Gastrocnemius medialis (tissue), 4 donors: ENCODE measurements around the gene DPH3. TPM values are rescaled to one million over a fixed set of nuclear protein-coding genes. Genes with fewer than 3 reads are reported as not detected.

Experiments used
- ATAC-seq, 2 donors: fragments of 150-250 bp; one replicate each; pipeline ENCODE4 v1.9.1; 2016
- DNase-seq, 2 donors: peaks; one replicate each; pipeline ENCODE4 v3.0.0-alpha.2; 2019
- H3K27ac ChIP-seq, 4 donors: fragments of 200-600 bp; sonication (generic); 1 replicate in 1 of 4; 2 replicates in 3 of 4; pipeline ENCODE4 v1.5.1; 2016 to 2018; ENCODE audit warnings: mild to moderate bottlenecking in 2 of 4, moderate library complexity in 1 of 4
- H3K27me3 ChIP-seq, 3 donors: fragments of 200-600 bp; sonication (generic) in 2 of 3; 1 replicate in 1 of 3; 2 replicates in 2 of 3; pipeline versions ENCODE4 v1.5.1 to v1.6.0; 2016 to 2019; ENCODE audit warnings: mild to moderate bottlenecking in 1 of 3, moderate library complexity in 1 of 3
- H3K36me3 ChIP-seq, 2 donors: fragments of 200-600 bp; sonication (generic) in 1 of 2; one replicate each; pipeline ENCODE4 v1.5.1; 2017 to 2018
- H3K4me1 ChIP-seq, 2 donors: fragments of 200-600 bp; sonication (generic) in 1 of 2; one replicate each; pipeline ENCODE4 v1.5.1; 2016 to 2017; ENCODE audit warnings: mild to moderate bottlenecking in 2 of 2
- H3K4me3 ChIP-seq, 4 donors: fragments of 200-600 bp; sonication (generic) in 3 of 4; 1 replicate in 1 of 4; 2 replicates in 3 of 4; pipeline ENCODE4 v1.5.1; 2016 to 2019; ENCODE audit warnings: mild to moderate bottlenecking in 2 of 4
- H3K9me3 ChIP-seq, 3 donors: fragments of 200-600 bp; sonication (generic) in 2 of 3; 1 replicate in 1 of 3; 2 replicates in 2 of 3; pipeline ENCODE4 v1.5.1; 2016 to 2019
- CTCF ChIP-seq, 5 experiments: fragments of 450-650 bp in 3 of 5; fragments of 200-600 bp in 2 of 5; sonication (generic) in 2 of 5; IDR thresholded peaks in 4 of 5; conservative IDR thresholded peaks in 1 of 5; 1 replicate in 4 of 5; 2 replicates in 1 of 5; pipeline ENCODE4 v1.5.1; 2016 to 2019; ENCODE audit warnings: antibody characterized with exemption in 5 of 5, mild to moderate bottlenecking in 3 of 5, moderate library complexity in 3 of 5
- POLR2A ChIP-seq, 2 donors: fragments of 450-650 bp; IDR thresholded peaks; one replicate each; pipeline ENCODE4 v1.6.1; 2017; ENCODE audit warnings: antibody characterized with exemption in 2 of 2, mild to moderate bottlenecking in 2 of 2, moderate library complexity in 2 of 2
- in situ Hi-C, 4 donors: fragments of 200-750 bp; cut with MboI; loops; one replicate each; pipeline versions ENCODE4 v1.15.0 to v1.8.0; 2017; ENCODE audit warnings: low sequenced_read_pairs in 4 of 4
- intact Hi-C: fragments of 100-400 bp; cut with DNase I; formaldehyde crosslinking; loops from one replicate; pipeline ENCODE4 v1.15.1; 2023; ENCODE audit warnings: low total_unique reads
- total RNA-seq, 4 donors: library from RNA; depleted of rRNA; stranded (reverse); fragments of >200 nt; gene quantifications; one replicate each; pipeline versions ENCODE4 v1.1.0 to v1.2.3, GENCODE V29; 2016

The DPH3 gene
- total RNA-seq, 4 donors from 2014 or later: 40.3 to 66.6 (median 44.2) TPM

GRCh38 chr3:16295298-16295890 is 30.7 kb upstream of the DPH3 start:
- no peak for ATAC-seq
- TF ChIP-seq POLR2A (IDR thresholded peaks at IDR 0.05): no peak
- no peak for TF ChIP-seq CTCF (IDR thresholded peaks at IDR 0.05 in 4 of 5, conservative IDR thresholded peaks at IDR 0.05 in 1 of 5)
- intact Hi-C loops: no loop called here
- Histone ChIP-seq H3K27ac (no peak overlapping the region), H3K27me3 (no peaks in the 10 kb centered on the region), H3K36me3 (peaks cover 0 to 5% of the 10 kb centered on the region in 2 donors), H3K9me3 (no peaks in the 10 kb centered on the region), H3K4me3 (no peak overlapping the region), H3K4me1 (peaks cover 5 to 24% of the 10 kb centered on the region in 2 donors)
- in situ Hi-C loops: loop anchor here in 2 of 4 donors (25.0 kb wide), 2 partner anchors 892 to 1442 kb away; partner anchors contain the start of gene TBC1D5 (in 1 of the 2)
- DNase-seq: no peak

- intact Hi-C loops (no loop called here), in situ Hi-C loops (loop anchor here in 2 of 4 donors (25.0 kb wide), 2 partner anchors 892 to 1442 kb away; partner anchors contain the start of gene TBC1D5 (in 1 of the 2))
- H3K36me3 ChIP-seq: peaks cover 0 to 5% of the 10 kb centered on the region in 2 donors
- H3K4me1 ChIP-seq: peaks cover 11 to 23% of the 10 kb centered on the region in 2 donors
- no peaks in the 10 kb centered on the region for H3K9me3 ChIP-seq
- no peaks in the 10 kb centered on the region for H3K27me3 ChIP-seq
- ATAC-seq (no peak), DNase-seq (no peak)
- H3K4me3 ChIP-seq: no peak overlapping the region
- no peak overlapping the region for H3K27ac ChIP-seq
- TF ChIP-seq POLR2A (IDR thresholded peaks at IDR 0.05): no peak
- TF ChIP-seq CTCF (IDR thresholded peaks at IDR 0.05 in 4 of 5, conservative IDR thresholded peaks at IDR 0.05 in 1 of 5): no peak
These were observed 30.1 kb upstream of the DPH3 start for GRCh38 chr3:16294844-16295243.

GRCh38 chr3:16290827-16291196 is 26.1 kb upstream of the DPH3 start:
- intact Hi-C loops (loop anchor here (1.0 kb wide), 1 partner anchor 259 kb away; no protein-coding TSS in a partner anchor), in situ Hi-C loops (loop anchor here in 2 of 4 donors (25.0 kb wide), 2 partner anchors 896 to 1446 kb away; partner anchors contain the start of gene TBC1D5 (in 1 of the 2))

GRCh38 chr3:16290007-16290826 is 25.5 kb upstream of the DPH3 start:
- no peak overlapping the region for H3K4me3 ChIP-seq
- in situ Hi-C loops (loop anchor here in 2 of 4 donors (25.0 kb wide), 2 partner anchors 897 to 1447 kb away; partner anchors contain the start of gene TBC1D5 (in 1 of the 2)), intact Hi-C loops (loop anchor here (1.0 kb wide), 1 partner anchor 260 kb away; no protein-coding TSS in a partner anchor)
- no peaks in the 10 kb centered on the region for H3K9me3 ChIP-seq
- H3K27ac ChIP-seq: peak overlapping the region in 3 of 4 donors; percentile 75 to 83 (median 76)
- H3K4me1 ChIP-seq: peaks cover 50 to 57% of the 10 kb centered on the region in 2 donors
- no peak for ATAC-seq
- no peaks in the 10 kb centered on the region for H3K27me3 ChIP-seq
- TF ChIP-seq CTCF (IDR thresholded peaks at IDR 0.05 in 4 of 5, conservative IDR thresholded peaks at IDR 0.05 in 1 of 5): peak; percentile 60 to 83 (median 79)
- no peak for TF ChIP-seq POLR2A (IDR thresholded peaks at IDR 0.05)
- DNase-seq: peak in 1 of 2 donors; percentile 26
- H3K36me3 ChIP-seq: no peaks in the 10 kb centered on the region

More at GRCh38 chr3:16290827-16291196, 26.1 kb upstream of the DPH3 start:
- Histone ChIP-seq H3K4me3 (no peak overlapping the region), H3K4me1 (peaks cover 44 to 51% of the 10 kb centered on the region in 2 donors), H3K27ac (peak overlapping the region in 3 of 4 donors; percentile 1 to 75 (median 7)), H3K27me3 (no peaks in the 10 kb centered on the region), H3K9me3 (no peaks in the 10 kb centered on the region), H3K36me3 (peaks cover 0 to 2% of the 10 kb centered on the region in 2 donors)
- DNase-seq: no peak
- TF ChIP-seq POLR2A (IDR thresholded peaks at IDR 0.05) (no peak), CTCF (IDR thresholded peaks at IDR 0.05 in 4 of 5, conservative IDR thresholded peaks at IDR 0.05 in 1 of 5) (no peak)
- ATAC-seq: no peak
